Esophagus muscularis mucosa (tissue), 4 donors: ENCODE measurements around the gene ANXA10.

Experiments used
- EP300 ChIP-seq: sonication (generic); formaldehyde crosslinking; IDR thresholded peaks from one replicate; pipeline ENCODE4 v1.6.1; 2017; ENCODE audit warnings: antibody characterized with exemption
- POLR2A ChIP-seq: fragments of 450-650 bp; IDR thresholded peaks from one replicate; pipeline ENCODE4 v1.6.1; 2017; ENCODE audit warnings: antibody characterized with exemption, moderate library complexity, mild to moderate bottlenecking, low read depth
- TF ChIP-seq, protein P1 (sequence below), 3 experiments: fragments of 200-600 bp in 2 of 3; fragments of 450-650 bp in 1 of 3; sonication (generic) in 2 of 3; IDR thresholded peaks; one replicate each; pipeline ENCODE4 v1.5.1; 2017 to 2019; ENCODE audit warnings: antibody characterized with exemption in 3 of 3, mild to moderate bottlenecking in 2 of 3, moderate library complexity in 1 of 3

DNA sequence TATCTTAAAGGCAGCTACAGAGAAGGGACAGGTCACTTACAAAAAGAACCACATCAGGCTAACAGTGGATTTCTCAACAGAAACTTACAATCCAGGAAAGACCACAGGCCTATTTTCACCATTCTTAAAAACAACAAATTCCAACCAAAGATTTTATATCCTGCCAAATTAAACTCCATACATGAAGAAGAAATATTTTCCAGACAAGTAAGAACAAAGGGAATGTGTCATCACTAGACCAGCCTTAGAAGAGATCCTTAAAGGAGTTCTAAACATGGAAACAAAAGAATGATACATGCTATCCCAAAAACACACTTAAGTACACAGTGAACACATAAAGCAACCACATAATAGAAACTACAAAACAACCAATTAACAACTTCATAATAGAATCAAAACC, 105.6 kb downstream of the ANXA10 start:
- TF ChIP-seq, protein P1, sequence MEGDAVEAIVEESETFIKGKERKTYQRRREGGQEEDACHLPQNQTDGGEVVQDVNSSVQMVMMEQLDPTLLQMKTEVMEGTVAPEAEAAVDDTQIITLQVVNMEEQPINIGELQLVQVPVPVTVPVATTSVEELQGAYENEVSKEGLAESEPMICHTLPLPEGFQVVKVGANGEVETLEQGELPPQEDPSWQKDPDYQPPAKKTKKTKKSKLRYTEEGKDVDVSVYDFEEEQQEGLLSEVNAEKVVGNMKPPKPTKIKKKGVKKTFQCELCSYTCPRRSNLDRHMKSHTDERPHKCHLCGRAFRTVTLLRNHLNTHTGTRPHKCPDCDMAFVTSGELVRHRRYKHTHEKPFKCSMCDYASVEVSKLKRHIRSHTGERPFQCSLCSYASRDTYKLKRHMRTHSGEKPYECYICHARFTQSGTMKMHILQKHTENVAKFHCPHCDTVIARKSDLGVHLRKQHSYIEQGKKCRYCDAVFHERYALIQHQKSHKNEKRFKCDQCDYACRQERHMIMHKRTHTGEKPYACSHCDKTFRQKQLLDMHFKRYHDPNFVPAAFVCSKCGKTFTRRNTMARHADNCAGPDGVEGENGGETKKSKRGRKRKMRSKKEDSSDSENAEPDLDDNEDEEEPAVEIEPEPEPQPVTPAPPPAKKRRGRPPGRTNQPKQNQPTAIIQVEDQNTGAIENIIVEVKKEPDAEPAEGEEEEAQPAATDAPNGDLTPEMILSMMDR (IDR thresholded peaks at IDR 0.05): no peak
- TF ChIP-seq POLR2A (no peak), EP300 (no peak)
